GM18907 (cell line): Measurements from ENCODE around the gene MNS1.
"Not testable (repeated sequence)": the region's sequence is repeated elsewhere in the genome, so short reads cannot be mapped to it uniquely, and the experiment has no call there.

Source experiments
- ATAC-seq: cut with Tn5 transposase; IDR thresholded peaks from one replicate; pipeline ENCODE4 v1.9.1; 2021; ENCODE audit warnings: mild to moderate bottlenecking, moderate library complexity; ENCODE audit not compliant: unreplicated experiment

Gene MNS1

GRCh38 chr15:56464893-56465520 lies at the start of gene MNS1:
TSS of gene MNS1 (minus strand) at chr15:56465137. CDS start at chr15:56464972, 165 bp downstream.
- peak; percentile 99 for ATAC-seq

GRCh38 chr15:56496635-56497034 lies 31.7 kb upstream of the MNS1 start:
- ATAC-seq = peak; percentile 65

GRCh38 chr15:56495533-56495932 lies 30.6 kb upstream of the MNS1 start:
- no peak for ATAC-seq

- no peak for ATAC-seq
These were observed 30.1 kb upstream of the MNS1 start for GRCh38 chr15:56495053-56495452.

GRCh38 chr15:56492791-56493555 lies 28.0 kb upstream of the MNS1 start:
- no peak for ATAC-seq

GRCh38 chr15:56492236-56492635 lies 27.3 kb upstream of the MNS1 start:
- no peak for ATAC-seq

- ATAC-seq = peak; percentile 69
These were observed 26.3 kb upstream of the MNS1 start for GRCh38 chr15:56491110-56491722.

GRCh38 chr15:56490461-56490860 lies 25.5 kb upstream of the MNS1 start:
- ATAC-seq = no peak

GRCh38 chr15:56486206-56486605 lies 21.3 kb upstream of the MNS1 start:
- ATAC-seq = not testable (repeated sequence)

GRCh38 chr15:56485426-56485825 lies 20.5 kb upstream of the MNS1 start:
- ATAC-seq = not testable (repeated sequence)

GRCh38 chr15:56484287-56484686 lies 19.4 kb upstream of the MNS1 start:
- ATAC-seq = no peak

GRCh38 chr15:56475351-56475750 lies 10.4 kb upstream of the MNS1 start:
- no peak for ATAC-seq

- ATAC-seq = no peak
These were observed 8.1 kb upstream of the MNS1 start for GRCh38 chr15:56473017-56473416.

GRCh38 chr15:56472278-56472677 lies 7.3 kb upstream of the MNS1 start:
- ATAC-seq = no peak

GRCh38 chr15:56471440-56472069 lies 6.6 kb upstream of the MNS1 start:
- ATAC-seq = no peak

- ATAC-seq = no peak
These were observed 4.5 kb upstream of the MNS1 start for GRCh38 chr15:56469483-56469882.

- ATAC-seq = peak; percentile 60
These were observed 3.5 kb upstream of the MNS1 start for GRCh38 chr15:56468401-56468800.

GRCh38 chr15:56467616-56468015 lies 2.7 kb upstream of the MNS1 start:
- ATAC-seq = no peak

GRCh38 chr15:56460947-56461346 lies 4.0 kb downstream of the MNS1 start:
- ATAC-seq = no peak

- no peak for ATAC-seq
These were observed 4.9 kb downstream of the MNS1 start for GRCh38 chr15:56460071-56460470.

- ATAC-seq = no peak
These were observed 5.8 kb downstream of the MNS1 start for GRCh38 chr15:56459096-56459495.

GRCh38 chr15:56456229-56456628 lies 8.7 kb downstream of the MNS1 start:
- ATAC-seq = no peak
